HG03280 (cell line): ENCODE data around the gene TSPAN32.

Experiments
- ATAC-seq: cut with Tn5 transposase; IDR thresholded peaks from one replicate; pipeline ENCODE4 v1.9.1; 2021; ENCODE audit warnings: mild to moderate bottlenecking, moderate library complexity; ENCODE audit not compliant: unreplicated experiment

Gene TSPAN32

DNA sequence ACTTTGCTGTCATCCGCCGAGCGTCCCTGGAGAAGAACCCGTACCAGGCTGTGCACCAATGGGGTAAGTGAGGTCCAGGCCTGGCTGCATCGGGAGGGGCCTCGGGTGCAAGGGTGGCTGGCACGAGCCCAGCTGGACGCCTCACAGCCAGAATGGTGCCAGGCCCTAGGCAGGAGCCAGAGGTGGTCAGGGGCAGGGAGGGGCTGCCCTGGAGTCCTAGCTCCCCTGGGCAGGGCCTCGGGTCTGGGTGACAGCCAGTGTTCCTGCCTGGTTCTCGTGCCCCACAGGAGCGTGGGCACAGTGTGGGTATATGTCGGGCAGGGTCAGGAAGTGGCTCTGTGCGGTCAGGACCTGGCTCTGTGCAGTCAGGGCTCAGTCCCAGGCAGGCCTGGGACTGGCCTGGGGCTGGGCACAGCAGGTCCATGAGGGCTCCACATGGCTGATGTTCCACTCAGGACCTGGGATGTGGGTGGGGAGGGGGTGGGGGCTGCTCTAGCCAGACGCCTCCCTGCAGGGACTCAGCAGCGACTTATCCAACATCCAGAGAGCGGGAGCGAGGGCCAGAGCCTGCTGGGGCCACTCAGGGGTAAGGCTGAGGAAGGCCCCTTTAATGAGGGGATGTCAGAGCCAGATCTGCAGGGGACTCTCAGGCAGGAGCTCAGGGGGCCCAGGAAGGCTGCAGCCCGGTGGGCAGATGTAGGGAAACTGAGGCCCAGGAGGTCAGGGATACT, 1.2 kb downstream of the TSPAN32 start:
- ATAC-seq = no peak

- ATAC-seq = no peak
Observed at GRCh38 chr11:2303627-2304505, 2.1 kb downstream of the TSPAN32 start.

DNA sequence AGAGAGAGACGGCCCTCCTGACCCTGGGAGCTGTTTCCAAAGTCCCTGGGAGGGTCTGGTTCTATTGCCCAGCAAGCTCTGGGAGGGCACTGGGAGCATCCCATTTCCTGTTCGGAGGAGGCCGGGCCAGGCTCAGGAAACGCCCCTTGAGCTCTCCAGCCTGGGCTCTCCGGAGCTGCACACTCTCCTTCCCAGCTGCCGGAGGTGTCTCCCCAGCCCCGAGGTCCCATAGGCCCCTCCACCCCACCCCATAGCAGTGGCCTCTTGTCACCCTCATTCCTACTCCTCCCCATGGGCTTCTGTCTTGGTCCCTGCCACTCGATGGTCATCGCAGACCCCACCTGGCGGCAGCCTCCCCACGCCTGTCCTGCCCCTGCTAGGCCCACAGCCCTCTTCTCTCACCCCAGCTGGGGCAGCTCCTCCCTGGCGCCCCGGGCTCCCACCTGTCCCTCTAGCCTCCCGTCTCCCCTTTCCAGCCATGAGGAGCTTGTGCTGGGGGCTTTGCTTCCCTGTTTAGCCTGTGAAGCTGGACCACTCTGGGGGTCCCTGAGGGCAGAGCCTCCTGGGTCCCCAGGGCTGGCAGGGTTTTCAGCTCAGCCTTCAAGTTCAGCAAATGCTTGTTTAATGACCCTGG, 2.8 kb downstream of the TSPAN32 start:
- no peak for ATAC-seq

DNA sequence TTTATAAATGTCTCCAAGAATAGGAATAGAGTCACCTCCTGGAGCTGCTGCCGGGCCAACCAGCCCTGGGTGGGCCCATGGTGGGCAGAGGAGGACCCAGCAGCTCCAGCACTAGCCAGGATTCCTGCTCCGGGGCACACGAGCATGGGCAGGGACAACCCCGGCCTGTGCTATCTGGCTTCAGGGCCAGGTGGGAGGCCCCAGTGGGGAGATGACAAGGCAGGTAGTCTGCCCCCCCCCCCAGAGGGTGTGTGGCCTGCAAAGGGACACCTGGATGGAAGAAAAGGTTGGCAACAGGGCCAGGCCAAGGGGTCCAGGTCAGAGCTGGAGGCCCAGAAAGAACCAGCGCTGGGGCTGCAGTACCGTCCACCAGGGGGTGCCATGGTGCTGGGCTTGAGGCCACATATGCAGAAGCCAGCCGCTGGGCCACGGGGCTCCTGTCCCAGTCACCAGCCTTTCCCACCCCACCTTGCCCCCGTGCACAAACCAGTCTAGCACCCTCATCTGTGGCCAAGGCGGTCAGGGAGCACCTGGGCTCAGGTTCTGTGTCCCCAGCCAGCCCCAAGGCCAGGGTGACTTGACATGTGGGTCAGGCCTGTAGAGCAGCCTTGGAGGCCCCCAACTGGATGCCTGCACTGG, 3.4 kb downstream of the TSPAN32 start:
- peak; percentile 46 for ATAC-seq

- ATAC-seq = no peak
Observed at GRCh38 chr11:2305788-2306451, 4.1 kb downstream of the TSPAN32 start.

DNA sequence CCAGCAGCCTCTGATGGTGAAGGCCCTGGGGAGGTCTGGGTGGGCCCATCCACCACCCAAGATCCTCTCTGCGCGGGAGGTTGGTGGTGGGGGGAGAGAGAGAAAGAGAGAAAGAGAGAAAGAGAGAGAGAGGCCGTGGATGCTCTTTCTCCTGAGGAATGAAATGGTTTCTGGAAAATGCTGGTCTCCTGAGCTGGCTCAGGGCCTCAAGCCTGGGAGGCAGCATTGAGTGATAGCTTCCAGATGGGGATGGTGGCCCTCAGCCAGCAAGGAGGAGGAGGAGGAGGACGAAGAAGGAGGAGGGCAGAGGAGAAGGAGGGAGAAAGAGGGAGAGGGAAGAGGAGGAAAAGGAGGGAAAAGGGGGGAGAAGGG, 4.6 kb downstream of the TSPAN32 start:
- no peak for ATAC-seq

GRCh38 chr11:2306877-2307500, 5.2 kb downstream of the TSPAN32 start:
- no peak for ATAC-seq

DNA sequence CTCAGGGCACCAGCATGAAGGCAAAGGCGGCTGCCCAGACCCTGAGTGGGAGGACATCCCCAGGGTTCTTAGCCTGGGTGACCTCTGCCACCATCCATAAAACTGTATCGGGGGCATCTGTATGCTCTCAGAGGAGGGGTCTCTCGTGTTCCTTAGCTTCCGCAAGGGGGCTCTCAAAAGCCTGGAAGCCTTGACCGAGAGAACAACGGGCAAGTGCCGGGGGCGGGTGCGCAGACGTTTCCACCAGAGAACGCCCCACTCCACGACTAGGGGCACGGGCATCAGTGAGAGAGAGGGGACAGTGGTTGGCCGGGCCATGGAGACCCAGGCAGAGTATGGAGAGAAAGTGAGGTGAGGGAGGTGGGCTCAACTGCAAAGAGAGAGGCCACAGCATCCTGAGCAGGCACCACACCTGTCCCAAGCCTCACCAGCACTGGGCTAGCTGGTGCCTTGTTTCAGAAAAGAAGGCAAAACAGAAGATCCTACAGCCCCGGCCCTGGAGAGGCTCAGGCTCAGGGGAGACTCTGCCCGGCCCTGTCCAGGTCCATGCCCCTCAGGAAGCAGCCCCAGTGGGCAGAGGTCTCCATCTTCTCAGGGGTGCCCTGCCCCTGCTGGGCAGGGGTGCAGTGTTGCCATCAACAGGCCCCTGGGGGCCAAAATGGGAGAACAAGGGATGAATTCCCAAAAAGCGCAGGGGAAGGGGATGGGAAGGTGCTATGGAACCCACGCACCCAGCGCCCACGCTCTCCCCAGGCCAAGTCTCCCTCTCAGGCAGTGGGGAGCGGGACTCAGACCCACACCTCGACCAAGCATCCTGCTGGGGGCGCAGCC, 5.9 kb downstream of the TSPAN32 start:
- no peak for ATAC-seq

- ATAC-seq = no peak
Observed at GRCh38 chr11:2308713-2309112, 6.9 kb downstream of the TSPAN32 start.

DNA sequence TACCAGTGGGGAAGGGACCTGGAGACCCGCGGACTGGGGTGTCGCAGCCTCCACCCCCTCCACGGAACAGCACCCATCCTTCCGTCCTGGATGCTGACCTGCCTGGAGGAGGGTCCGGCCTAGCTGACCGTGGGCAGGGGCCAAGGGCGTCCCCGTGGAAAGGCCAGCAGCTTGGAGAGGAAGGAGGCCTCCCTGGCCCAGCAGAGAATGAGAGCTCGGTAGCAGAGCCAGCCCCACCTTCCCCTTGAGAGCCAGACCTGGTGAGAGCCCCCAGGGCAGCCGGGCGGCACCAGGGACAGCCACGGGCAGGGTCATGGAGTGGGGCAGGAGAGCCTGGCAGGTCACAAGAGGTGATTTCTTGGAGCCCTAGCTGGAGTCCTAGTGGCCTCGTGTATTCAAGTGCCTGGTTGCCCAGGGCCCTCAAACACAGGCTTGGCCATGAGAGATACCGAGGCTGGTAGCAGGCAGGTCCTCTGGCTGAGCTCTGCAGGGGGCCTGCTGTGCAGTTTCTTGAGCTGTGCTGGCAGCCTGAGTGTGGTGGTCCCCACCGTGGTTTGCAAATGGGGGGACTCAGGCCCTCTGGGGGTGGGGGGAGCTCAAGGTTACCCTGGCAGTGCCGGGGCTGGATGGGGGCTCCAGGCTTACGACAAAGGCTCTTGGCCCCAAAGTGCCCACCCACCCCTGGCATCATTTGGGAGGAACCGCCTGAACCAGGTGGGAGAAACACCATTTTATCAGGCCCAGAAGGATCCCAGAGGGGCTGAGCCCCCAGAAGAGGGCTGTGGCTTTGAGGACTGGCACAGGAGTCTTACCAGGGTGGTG, 7.6 kb downstream of the TSPAN32 start:
- no peak for ATAC-seq

- ATAC-seq = no peak
Observed at GRCh38 chr11:2310073-2310785, 8.4 kb downstream of the TSPAN32 start.

- ATAC-seq = no peak
Observed at GRCh38 chr11:2310786-2311352, 9.1 kb downstream of the TSPAN32 start.

DNA sequence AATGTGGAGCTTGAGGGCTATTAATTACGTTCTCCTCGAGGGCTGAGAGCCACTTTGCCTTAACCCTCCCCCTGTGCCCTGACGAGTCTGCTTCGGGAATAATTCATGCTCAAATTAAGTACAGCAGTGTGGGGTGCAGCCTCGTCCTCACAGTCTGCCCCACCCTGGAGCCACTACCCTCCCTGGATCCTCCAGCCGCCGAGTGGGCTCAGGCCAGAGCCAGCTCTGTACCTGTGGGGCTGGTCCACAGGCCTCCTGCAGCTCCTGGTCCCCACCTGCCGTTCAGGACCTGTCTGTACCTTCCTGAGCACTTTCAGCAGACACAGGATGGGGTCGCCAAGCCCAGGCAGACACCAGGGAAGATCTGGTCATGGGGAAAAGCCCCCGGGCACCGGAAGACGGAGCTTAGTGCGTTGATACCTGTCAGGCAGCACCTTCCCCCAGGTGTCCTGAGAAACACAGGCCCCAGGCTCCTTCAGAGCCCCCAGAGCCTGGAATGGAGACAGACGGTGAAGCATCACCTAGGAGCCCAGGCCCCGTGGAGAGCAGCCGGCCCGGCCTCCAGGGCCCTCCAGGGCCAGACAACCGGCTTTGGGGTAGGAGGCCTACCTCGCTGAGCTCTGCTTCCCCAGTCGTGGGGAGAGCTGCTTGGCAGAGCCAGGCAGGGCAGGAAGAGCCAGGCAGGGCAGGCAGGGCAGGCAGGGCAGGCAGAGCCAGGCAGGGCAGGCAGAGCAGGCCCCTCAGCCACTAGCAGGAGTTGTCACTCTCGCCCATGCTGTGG, 9.7 kb downstream of the TSPAN32 start:
- ATAC-seq = no peak

GRCh38 chr11:2312232-2313042, 10.6 kb downstream of the TSPAN32 start:
- no peak for ATAC-seq

- ATAC-seq = no peak
Observed at GRCh38 chr11:2313051-2313951, 11.5 kb downstream of the TSPAN32 start.
